HG03354 (cell line): ENCODE measurements around the gene SRGAP2C.
"Not testable (repeated sequence)": the region's sequence is repeated elsewhere in the genome, so short reads cannot be mapped to it uniquely, and the experiment has no call there.

Experiments used
- ATAC-seq: cut with Tn5 transposase; IDR thresholded peaks from one replicate; pipeline ENCODE4 v1.9.1; 2021; ENCODE audit warnings: mild to moderate bottlenecking; ENCODE audit not compliant: unreplicated experiment, poor library complexity, severe bottlenecking

SRGAP2C gene

DNA sequence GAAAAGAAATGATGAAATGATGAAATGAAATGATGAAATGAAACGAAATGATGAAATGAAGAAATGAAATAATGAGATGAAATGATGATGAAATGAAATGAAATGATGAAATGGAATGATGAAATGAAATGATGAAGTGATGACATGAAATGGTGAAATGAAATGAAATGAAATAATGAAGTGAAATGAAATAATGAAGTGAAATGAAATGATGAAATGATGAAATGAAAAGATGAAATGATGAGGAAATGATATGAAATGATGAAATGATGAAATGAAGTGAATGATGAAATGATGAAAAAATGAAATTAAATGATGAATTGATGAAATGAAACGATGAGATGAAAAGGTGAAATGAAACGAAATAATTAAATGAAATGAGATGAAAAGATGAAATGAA is 215.3 kb downstream of the SRGAP2C start:
- not testable (repeated sequence) for ATAC-seq

- not testable (repeated sequence) for ATAC-seq
Measured at GRCh38 chr1:121400541-121401310, 216.0 kb downstream of the SRGAP2C start.

DNA sequence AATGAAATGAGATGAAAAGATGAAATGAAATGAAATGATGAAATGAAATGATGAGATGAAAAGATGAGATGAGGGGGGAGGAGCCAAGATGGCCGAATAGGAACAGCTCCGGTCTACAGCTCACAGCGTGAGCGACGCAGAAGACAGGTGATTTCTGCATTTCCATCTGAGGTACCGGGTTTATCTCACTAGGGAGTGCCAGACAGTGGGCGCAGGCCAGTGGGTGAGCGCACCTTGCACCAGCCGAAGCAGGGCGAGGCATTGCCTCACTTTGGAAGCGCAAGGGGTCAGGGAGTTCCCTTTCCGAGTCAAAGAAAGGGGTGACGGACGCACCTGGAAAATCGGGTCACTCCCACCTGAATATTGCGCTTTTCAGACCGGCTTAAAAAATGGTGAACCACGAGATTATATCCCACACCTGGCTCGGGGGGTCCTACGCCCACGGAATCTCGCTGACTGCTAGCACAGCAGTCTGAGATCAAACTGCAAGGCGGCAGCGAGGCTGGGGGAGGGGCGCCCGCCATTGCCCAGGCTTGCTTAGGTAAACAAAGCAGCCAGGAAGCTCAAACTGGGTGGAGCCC is 216.7 kb downstream of the SRGAP2C start:
- ATAC-seq, result not testable (repeated sequence)

GRCh38 chr1:121403254-121403653 is 218.5 kb downstream of the SRGAP2C start:
- ATAC-seq, result not testable (repeated sequence)

DNA sequence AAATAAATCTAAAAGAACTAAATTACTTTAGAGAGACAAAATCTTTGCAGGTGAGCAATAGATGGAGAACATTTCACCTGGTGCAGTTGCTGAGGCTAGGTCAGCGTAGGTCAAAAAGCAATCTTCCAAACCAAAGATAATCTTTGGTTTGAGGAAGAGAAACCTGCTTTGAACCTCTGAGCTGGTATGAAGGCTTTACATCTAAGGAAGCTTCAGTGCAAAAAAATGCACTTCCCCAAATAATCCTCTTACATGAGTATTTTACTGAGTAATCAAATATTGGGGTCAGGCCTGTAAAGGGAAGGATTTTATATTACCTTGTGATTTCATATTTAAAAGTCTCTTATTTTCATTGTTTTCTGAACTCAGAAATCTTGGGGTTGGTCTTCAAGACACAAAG is 223.6 kb downstream of the SRGAP2C start:
- no peak for ATAC-seq

DNA sequence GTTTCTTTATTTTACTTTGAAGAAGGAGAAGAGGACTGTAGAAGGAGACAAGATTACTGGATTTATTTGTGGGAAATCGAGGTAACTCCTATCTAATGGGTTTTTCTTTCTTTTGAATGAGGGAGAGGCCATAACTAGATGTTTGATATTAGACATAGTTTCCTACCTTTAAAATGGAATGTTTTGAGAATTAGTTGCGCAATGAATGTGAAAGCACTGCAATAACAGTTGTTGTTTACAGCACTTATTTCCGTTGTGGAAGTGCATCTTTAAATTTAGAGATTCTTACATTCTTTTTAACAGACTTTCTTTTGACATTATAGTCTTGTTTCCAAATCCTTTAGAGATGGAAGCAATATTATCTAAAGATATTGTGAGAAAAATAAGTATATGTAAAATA is 229.0 kb downstream of the SRGAP2C start:
- ATAC-seq, result no peak

GRCh38 chr1:121414905-121415304 is 230.1 kb downstream of the SRGAP2C start:
- no peak for ATAC-seq

DNA sequence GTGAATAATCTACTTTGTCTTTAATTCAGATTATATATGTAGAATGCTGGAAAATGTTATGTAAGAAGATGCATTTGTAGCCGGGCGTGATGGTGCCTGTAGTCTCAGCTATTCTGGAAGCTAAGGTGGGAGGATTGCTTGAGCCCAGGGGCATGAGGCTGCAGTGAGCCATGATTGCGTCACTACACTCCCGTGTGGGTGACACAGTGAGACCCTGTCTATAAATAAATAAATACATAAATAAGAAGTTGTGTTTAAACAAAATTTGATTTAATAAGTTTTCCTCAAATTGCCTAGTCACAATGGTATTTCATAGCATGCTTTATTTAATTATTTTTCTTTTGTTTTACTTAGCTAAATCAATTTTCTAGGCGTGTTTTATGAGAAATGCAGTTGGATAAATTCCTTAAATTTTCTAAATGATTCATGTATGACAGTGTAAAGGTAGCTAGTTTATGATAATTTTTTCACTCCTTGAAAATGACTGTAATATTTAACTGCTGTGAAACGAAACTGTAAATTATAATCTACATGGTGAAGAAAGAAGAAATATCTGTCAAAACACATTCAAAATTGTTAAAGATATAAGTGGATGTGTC is 232.6 kb downstream of the SRGAP2C start:
- no peak for ATAC-seq

GRCh38 chr1:121418369-121419049 is 233.7 kb downstream of the SRGAP2C start:
- no peak for ATAC-seq

- ATAC-seq, result not testable (repeated sequence)
Measured at GRCh38 chr1:121419050-121419615, 234.4 kb downstream of the SRGAP2C start.

- ATAC-seq, result not testable (repeated sequence)
Measured at GRCh38 chr1:121421490-121421889, 236.7 kb downstream of the SRGAP2C start.

- ATAC-seq, result not testable (repeated sequence)
Measured at GRCh38 chr1:121423956-121424355, 239.2 kb downstream of the SRGAP2C start.

- ATAC-seq, result not testable (repeated sequence)
Measured at GRCh38 chr1:121433517-121433916, 248.7 kb downstream of the SRGAP2C start.

DNA sequence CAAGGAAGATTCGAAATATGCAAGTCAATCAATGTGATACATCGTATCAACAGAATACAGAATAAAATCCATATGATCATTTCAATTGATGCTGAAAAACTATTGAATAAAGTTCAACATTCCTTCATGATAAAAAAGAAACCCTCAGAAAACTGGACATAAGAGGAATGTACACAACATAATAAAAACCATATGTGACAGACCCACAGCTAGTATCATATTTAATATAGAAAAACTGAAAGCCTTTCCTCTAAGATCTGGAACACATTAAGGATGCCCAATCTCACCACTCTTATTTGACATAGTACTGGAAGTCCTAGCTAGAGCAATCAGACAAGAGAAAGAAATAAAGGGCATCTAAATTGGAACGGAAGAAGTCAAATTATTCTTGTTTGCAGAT is 254.1 kb downstream of the SRGAP2C start:
- ATAC-seq, result not testable (repeated sequence)

DNA sequence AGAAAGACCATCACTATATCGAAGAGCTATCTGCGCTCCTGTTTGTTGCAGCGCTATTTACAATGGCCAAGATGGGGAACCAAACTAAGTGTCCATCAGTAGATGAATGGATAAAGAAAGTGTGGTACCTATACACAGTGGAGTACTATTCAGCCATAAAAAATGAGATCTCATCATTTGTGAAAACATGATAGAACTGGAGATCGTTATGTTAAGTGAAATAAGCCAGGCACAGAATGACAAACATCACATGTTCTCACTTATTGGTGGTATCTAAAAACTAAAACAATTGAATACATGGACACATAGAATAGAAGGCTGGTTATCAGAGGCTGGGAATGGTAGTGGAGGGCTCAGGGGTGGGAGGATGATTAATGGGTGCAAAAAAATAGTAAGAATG is 256.2 kb downstream of the SRGAP2C start:
- no peak for ATAC-seq
